HCT116 (cell line): ENCODE data around the gene TNXB.

Experiments used
- CTCF ChIP-seq, 3 experiments: fragments of 200-600 bp in 1 of 3; sonication (generic) in 1 of 3; IDR thresholded peaks in 2 of 3; conservative IDR thresholded peaks in 1 of 3; 2 replicates each; pipeline ENCODE4 v1.5.1; 2012 to 2017; ENCODE audit warnings: low read depth in 2 of 3, low read length in 2 of 3, antibody characterized with exemption in 1 of 3, borderline replicate concordance in 1 of 3, control low read depth in 1 of 3, mild to moderate bottlenecking in 1 of 3, mixed read lengths in 1 of 3, mixed run types in 1 of 3, moderate library complexity in 1 of 3; ENCODE audit not compliant: insufficient read depth in 1 of 3
- POLR2AphosphoS5 ChIP-seq: IDR thresholded peaks from 2 replicates; pipeline ENCODE4 v1.6.1; 2011; ENCODE audit warnings: mild to moderate bottlenecking, low read depth, low read length, moderate library complexity
- ZBTB33 ChIP-seq: IDR thresholded peaks from 2 replicates; pipeline ENCODE4 v1.6.1; 2011; ENCODE audit warnings: mild to moderate bottlenecking, low read length, moderate library complexity; ENCODE audit not compliant: insufficient replicate concordance; ENCODE audit errors: extremely low read depth

GRCh38 chr6:32064706-32065105 is 44.4 kb downstream of the TNXB start:
- no peak for TF ChIP-seq POLR2AphosphoS5
- TF ChIP-seq CTCF (IDR thresholded peaks at IDR 0.05 in 2 of 3, conservative IDR thresholded peaks at IDR 0.05 in 1 of 3; ENCODE audit: borderline replicate concordance in 1 of 3, insufficient read depth in 1 of 3, low read depth in 2 of 3, low read length in 2 of 3) = no peak
- no peak for TF ChIP-seq ZBTB33
